ENCODE data around the gene WNT9A. TPM values are rescaled to one million over a fixed set of nuclear protein-coding genes. Genes with fewer than 3 reads are reported as not detected.

Gene WNT9A
- total RNA-seq, 1 experiment from 2014 or later, result not detected

- Histone ChIP-seq H3K9ac (ENCODE audit: low read length) (no peak overlapping the region), H3K9me3 (ENCODE audit: low read length) (no peaks in the 10 kb centered on the region), H2AFZ (ENCODE audit: low read length) (no peak overlapping the region), H3K4me2 (ENCODE audit: low read depth, low read length, poor library complexity, severe bottlenecking) (no peak overlapping the region), H3K27me3 (ENCODE audit: low read length) (no peaks in the 10 kb centered on the region), H3K4me3 (ENCODE audit: low read length) (no peak overlapping the region), H4K20me1 (ENCODE audit: insufficient read depth, low read depth, low read length) (no peaks in the 10 kb centered on the region), H3K4me1 (ENCODE audit: low read length) (no peaks in the 10 kb centered on the region), H3K79me2 (ENCODE audit: low read length) (no peaks in the 10 kb centered on the region), H3K27ac (ENCODE audit: low read length) (no peak overlapping the region), H3K36me3 (ENCODE audit: insufficient read depth, low read length) (no peaks in the 10 kb centered on the region), H3K9me2 (replicated peaks; ENCODE audit: insufficient read depth, low read length) (no peaks in the 10 kb centered on the region)
- DNase-seq, result no peak
Measured at GRCh38 chr1:227894831-227895451, 52.8 kb downstream of the WNT9A start.

DNA sequence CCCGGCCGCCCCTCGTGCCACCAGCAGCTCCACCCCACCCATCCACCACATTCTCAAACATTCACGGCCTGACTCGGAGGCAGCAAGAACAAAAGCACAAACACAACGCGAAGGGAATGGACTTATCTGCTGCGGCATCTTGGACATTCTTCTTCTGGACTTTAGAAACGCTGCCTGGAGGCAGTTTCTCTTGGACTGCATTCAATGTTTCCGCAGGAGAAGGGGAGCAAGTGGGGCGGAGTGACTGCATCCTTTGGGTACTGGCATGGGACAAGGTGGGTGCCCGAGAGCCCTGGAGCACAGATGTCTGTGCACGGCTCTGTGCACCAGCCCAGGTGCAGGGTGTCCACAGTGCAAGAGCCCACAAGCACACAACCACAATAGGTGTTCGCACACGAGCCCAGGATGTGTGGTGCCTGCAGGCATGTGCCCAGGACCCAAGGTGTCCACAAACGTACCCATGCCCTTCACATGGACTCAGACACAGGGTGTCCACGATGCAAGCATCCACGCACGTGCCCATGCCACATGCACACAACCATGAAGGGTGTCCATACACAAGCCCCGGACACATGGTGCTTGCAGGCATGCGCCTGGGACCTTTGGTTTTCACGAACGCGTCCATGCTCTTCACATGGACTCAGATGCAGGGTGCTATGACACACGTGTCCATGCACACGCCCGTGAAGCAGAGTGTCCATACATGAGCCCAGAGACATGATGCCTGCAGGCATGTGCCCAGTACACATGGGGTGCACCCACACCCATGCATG, 53.6 kb downstream of the WNT9A start:
- Histone ChIP-seq H3K36me3 (ENCODE audit: insufficient read depth, low read length) (no peaks in the 10 kb centered on the region), H4K20me1 (ENCODE audit: insufficient read depth, low read depth, low read length) (no peaks in the 10 kb centered on the region), H3K9me3 (ENCODE audit: low read length) (no peaks in the 10 kb centered on the region), H3K79me2 (ENCODE audit: low read length) (no peaks in the 10 kb centered on the region), H2AFZ (ENCODE audit: low read length) (no peak overlapping the region), H3K4me3 (ENCODE audit: low read length) (no peak overlapping the region), H3K9me2 (replicated peaks; ENCODE audit: insufficient read depth, low read length) (no peaks in the 10 kb centered on the region), H3K4me1 (ENCODE audit: low read length) (no peaks in the 10 kb centered on the region), H3K4me2 (ENCODE audit: low read depth, low read length, poor library complexity, severe bottlenecking) (no peak overlapping the region), H3K9ac (ENCODE audit: low read length) (no peak overlapping the region), H3K27ac (ENCODE audit: low read length) (no peak overlapping the region), H3K27me3 (ENCODE audit: low read length) (no peaks in the 10 kb centered on the region)
- no peak for DNase-seq

DNA sequence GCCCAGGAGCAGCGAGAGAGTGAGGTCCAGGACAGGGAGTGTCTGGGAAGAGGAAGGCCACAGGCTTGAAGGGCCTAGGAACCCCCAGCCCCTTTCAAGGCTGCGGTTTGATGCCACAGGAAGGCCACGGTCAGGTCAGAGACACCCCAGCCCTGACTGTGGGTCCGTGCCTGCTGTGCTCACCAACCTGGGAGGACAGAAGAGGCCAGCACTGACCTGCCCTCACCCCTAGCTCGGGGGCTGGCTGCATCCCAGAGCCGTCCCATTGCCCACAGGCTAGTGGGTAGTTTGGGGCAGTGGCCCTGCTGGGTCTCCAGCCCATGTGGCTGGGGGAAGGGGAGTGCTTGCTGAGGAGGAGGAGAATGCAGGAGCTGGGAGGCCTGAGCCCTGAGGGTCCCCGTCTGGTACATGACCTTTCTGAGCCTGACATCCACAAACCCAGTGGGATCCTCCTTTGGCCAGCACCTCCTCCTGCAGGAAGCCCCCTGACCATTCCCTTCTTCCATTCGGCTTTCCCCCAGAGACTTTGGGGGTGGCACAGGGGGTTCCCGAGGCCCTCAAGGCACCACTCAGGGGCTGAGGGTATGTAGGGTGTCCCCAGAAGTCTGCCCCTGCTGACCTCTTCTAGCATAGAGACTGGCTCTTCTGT, 54.3 kb downstream of the WNT9A start:
- H3K27ac ChIP-seq (ENCODE audit: low read length), result no peak overlapping the region
- no peaks in the 10 kb centered on the region for H3K79me2 ChIP-seq (ENCODE audit: low read length)
- no peak for DNase-seq
- H3K4me2 ChIP-seq (ENCODE audit: low read depth, low read length, poor library complexity, severe bottlenecking), result no peak overlapping the region
- no peaks in the 10 kb centered on the region for H3K36me3 ChIP-seq (ENCODE audit: insufficient read depth, low read length)
- H3K4me3 ChIP-seq (ENCODE audit: low read length), result no peak overlapping the region
- no peaks in the 10 kb centered on the region for H3K9me2 ChIP-seq (replicated peaks; ENCODE audit: insufficient read depth, low read length)
- no peaks in the 10 kb centered on the region for H3K27me3 ChIP-seq (ENCODE audit: low read length)
- H3K9me3 ChIP-seq (ENCODE audit: low read length), result no peaks in the 10 kb centered on the region
- H3K4me1 ChIP-seq (ENCODE audit: low read length), result no peaks in the 10 kb centered on the region
- H4K20me1 ChIP-seq (ENCODE audit: insufficient read depth, low read depth, low read length), result no peaks in the 10 kb centered on the region
- no peak overlapping the region for H2AFZ ChIP-seq (ENCODE audit: low read length)
- no peak overlapping the region for H3K9ac ChIP-seq (ENCODE audit: low read length)

DNA sequence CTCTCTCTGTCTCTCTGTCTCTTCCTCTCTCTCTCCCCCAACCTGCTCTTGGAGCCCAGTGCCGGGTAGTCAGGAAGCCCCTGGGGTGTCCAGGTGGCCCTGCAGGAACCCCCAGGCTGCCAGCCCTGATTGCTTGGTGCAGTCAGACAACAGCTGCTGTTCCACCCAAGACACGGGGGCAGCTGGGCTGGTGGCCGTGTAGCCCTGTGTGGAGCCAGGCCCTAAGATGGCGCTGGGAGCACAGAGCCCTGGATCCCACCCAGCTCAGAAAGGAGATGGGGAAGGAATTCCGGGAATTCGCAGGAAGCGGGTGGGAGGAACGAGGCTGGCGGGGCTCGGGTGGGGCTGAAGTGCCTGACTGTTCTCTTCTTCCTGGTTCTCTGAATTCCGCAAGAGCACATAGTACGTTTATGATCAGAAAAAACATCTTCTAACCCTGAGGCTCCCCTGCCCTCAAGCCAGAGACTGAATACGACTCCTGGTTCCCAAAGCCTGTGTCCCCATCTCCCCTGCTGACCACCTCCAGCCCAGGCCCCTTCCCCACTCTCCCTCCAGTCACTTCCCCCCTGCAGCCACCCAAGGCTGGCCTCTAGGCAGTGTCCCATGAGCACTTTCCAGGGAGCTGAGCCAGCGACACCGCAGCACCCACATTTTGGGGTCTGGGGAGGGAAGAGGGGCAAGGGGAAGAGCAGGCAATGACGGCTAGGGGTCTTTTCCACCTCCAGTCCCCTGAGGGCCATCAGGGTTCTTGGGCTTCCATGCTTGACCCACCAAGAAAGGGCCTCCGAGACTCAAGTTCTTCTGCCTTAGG, 55.0 kb downstream of the WNT9A start:
- Histone ChIP-seq H3K36me3 (ENCODE audit: insufficient read depth, low read length) (no peaks in the 10 kb centered on the region), H3K9ac (ENCODE audit: low read length) (no peak overlapping the region), H3K27ac (ENCODE audit: low read length) (no peak overlapping the region), H3K4me1 (ENCODE audit: low read length) (no peaks in the 10 kb centered on the region), H3K4me3 (ENCODE audit: low read length) (no peak overlapping the region), H3K79me2 (ENCODE audit: low read length) (no peaks in the 10 kb centered on the region), H2AFZ (ENCODE audit: low read length) (no peak overlapping the region), H3K9me3 (ENCODE audit: low read length) (no peaks in the 10 kb centered on the region), H3K9me2 (replicated peaks; ENCODE audit: insufficient read depth, low read length) (no peaks in the 10 kb centered on the region), H4K20me1 (ENCODE audit: insufficient read depth, low read depth, low read length) (no peaks in the 10 kb centered on the region), H3K27me3 (ENCODE audit: low read length) (no peaks in the 10 kb centered on the region), H3K4me2 (ENCODE audit: low read depth, low read length, poor library complexity, severe bottlenecking) (no peak overlapping the region)
- no peak for DNase-seq

DNA sequence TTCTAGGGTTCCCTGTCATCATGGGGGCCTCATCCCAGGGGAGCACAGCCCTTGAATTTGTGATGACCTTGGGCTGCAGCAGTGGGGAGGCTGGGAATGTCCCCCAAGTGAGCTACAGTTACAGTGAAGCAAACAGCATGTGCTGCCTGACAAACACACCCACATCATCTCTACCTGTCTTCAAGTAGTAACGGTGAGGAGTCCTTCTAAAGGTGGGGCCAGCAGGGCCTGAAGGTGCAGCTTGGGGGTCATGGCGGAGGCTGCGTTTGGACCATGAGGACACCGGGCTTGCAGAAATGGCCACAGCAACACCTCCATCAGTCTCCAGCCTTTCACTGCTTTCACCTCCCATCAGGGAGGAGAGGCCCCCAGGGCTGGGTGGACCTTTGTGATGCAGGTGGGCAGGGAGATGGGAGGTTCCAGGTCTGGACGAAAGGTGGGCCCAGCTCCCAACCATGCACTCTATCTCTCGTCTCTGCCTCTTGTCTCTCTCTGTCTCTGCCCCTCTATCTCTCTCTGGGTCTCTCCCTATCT, 55.7 kb downstream of the WNT9A start:
- H3K36me3 ChIP-seq (ENCODE audit: insufficient read depth, low read length), result no peaks in the 10 kb centered on the region
- no peaks in the 10 kb centered on the region for H3K4me1 ChIP-seq (ENCODE audit: low read length)
- no peaks in the 10 kb centered on the region for H3K9me2 ChIP-seq (replicated peaks; ENCODE audit: insufficient read depth, low read length)
- H3K79me2 ChIP-seq (ENCODE audit: low read length), result no peaks in the 10 kb centered on the region
- H3K4me3 ChIP-seq (ENCODE audit: low read length), result no peak overlapping the region
- H4K20me1 ChIP-seq (ENCODE audit: insufficient read depth, low read depth, low read length), result no peaks in the 10 kb centered on the region
- no peak overlapping the region for H3K4me2 ChIP-seq (ENCODE audit: low read depth, low read length, poor library complexity, severe bottlenecking)
- no peaks in the 10 kb centered on the region for H3K27me3 ChIP-seq (ENCODE audit: low read length)
- no peak overlapping the region for H2AFZ ChIP-seq (ENCODE audit: low read length)
- H3K27ac ChIP-seq (ENCODE audit: low read length), result no peak overlapping the region
- no peaks in the 10 kb centered on the region for H3K9me3 ChIP-seq (ENCODE audit: low read length)
- H3K9ac ChIP-seq (ENCODE audit: low read length), result no peak overlapping the region
- DNase-seq, result no peak

GRCh38 chr1:227891223-227891954, 56.3 kb downstream of the WNT9A start:
- H3K79me2 ChIP-seq (ENCODE audit: low read length), result no peaks in the 10 kb centered on the region
- H3K9me2 ChIP-seq (replicated peaks; ENCODE audit: insufficient read depth, low read length), result no peaks in the 10 kb centered on the region
- H3K27ac ChIP-seq (ENCODE audit: low read length), result no peak overlapping the region
- H2AFZ ChIP-seq (ENCODE audit: low read length), result no peak overlapping the region
- H3K27me3 ChIP-seq (ENCODE audit: low read length), result no peaks in the 10 kb centered on the region
- DNase-seq, result no peak
- no peaks in the 10 kb centered on the region for H4K20me1 ChIP-seq (ENCODE audit: insufficient read depth, low read depth, low read length)
- H3K4me3 ChIP-seq (ENCODE audit: low read length), result no peak overlapping the region
- H3K9ac ChIP-seq (ENCODE audit: low read length), result no peak overlapping the region
- no peaks in the 10 kb centered on the region for H3K9me3 ChIP-seq (ENCODE audit: low read length)
- H3K36me3 ChIP-seq (ENCODE audit: insufficient read depth, low read length), result no peaks in the 10 kb centered on the region
- no peaks in the 10 kb centered on the region for H3K4me1 ChIP-seq (ENCODE audit: low read length)
- no peak overlapping the region for H3K4me2 ChIP-seq (ENCODE audit: low read depth, low read length, poor library complexity, severe bottlenecking)

DNA sequence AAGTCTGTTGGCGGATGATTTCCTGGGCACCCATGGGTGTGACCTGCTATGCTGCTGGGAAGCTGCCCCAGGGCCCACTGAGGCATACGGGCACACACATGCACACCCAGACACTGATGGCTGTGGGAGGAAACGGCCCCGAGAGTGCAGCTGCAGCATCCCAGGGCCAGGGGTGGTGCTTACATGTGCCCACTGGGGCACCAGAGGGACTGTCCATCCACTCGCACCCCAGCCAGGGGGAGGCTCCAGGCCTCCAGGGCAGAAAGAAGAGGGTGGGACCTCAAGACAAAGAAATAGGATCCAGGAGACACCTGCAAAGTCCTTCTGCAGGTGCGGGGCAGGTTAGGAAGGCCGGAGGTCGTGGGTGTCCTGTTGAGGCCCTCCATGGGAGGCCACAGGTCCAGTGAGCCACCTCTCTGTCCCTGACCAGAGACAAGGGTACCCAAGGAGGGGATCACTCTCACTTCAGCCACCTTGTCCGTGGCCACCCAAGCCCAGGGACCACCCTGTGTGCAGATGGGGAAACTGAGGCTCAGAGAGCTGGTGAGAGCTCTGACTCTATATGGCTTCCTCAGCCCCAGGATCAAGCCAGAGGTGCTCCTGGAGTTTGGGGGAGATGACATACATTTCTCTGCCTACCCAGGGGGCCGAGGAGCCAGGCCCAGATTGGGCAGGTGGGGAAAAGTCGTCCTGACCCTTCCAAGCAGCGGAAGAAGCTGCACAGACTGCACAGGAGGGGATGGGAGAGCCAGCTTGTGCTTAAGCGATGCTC, 57.1 kb downstream of the WNT9A start:
- Histone ChIP-seq H3K4me2 (ENCODE audit: low read depth, low read length, poor library complexity, severe bottlenecking) (no peak overlapping the region), H3K9ac (ENCODE audit: low read length) (no peak overlapping the region), H3K79me2 (ENCODE audit: low read length) (no peaks in the 10 kb centered on the region), H2AFZ (ENCODE audit: low read length) (no peak overlapping the region), H4K20me1 (ENCODE audit: insufficient read depth, low read depth, low read length) (no peaks in the 10 kb centered on the region), H3K9me2 (replicated peaks; ENCODE audit: insufficient read depth, low read length) (no peaks in the 10 kb centered on the region), H3K4me1 (ENCODE audit: low read length) (no peaks in the 10 kb centered on the region), H3K27ac (ENCODE audit: low read length) (no peak overlapping the region), H3K9me3 (ENCODE audit: low read length) (no peaks in the 10 kb centered on the region), H3K4me3 (ENCODE audit: low read length) (no peak overlapping the region), H3K27me3 (ENCODE audit: low read length) (no peaks in the 10 kb centered on the region), H3K36me3 (ENCODE audit: insufficient read depth, low read length) (no peaks in the 10 kb centered on the region)
- no peak for DNase-seq

Measured in Karpas-422 (cell line).